ENCODE measurements around the gene TLN1. TPM values are rescaled to one million over a fixed set of nuclear protein-coding genes. Genes with fewer than 3 reads are reported as not detected.
A peak's percentile ranks its signal among the peaks of the same experiment; 100 is the strongest.

The TLN1 gene
- total RNA-seq, 1 donor from 2014 or later = 79.0 TPM

DNA sequence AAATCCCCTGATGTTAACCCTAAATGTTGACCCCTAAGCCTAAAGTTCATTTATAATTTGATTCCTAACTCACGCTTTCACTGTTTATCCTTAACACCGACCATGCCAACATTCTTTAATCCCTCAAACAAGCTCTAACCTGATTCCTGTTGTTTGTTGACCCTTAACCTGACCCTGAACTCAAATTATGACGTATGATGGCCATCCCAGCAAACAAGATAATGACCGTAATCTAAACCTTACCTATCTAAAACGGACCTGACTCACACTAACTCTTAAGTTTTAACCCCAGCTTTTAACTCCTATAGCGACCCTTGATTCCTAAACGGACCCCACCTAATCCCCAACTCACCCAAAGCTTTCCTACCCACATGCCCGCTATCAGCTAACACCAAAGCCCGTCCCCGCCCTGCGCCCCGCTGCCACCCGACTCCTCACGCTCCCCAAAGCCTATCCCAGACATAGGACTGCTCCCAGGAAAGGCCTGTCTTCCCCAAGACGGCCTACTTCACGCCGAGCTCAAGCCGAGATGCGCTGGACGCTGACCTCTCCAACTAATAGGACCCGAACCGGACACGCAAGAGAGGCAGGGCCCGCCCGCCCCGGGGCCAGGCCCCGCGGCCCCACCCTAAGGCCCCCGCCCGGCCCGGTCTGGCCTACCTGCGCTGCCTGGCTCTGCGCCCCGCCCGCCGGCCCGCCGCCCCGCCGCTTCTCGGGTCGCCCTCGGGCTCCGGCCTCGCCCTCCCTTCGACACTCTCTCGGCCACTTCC lies 395 bp downstream of the TLN1 start:
- DNase-seq (ENCODE audit: low read depth) (peak; percentile 29), FAIRE-seq (no peak)
- TF ChIP-seq, protein P1, sequence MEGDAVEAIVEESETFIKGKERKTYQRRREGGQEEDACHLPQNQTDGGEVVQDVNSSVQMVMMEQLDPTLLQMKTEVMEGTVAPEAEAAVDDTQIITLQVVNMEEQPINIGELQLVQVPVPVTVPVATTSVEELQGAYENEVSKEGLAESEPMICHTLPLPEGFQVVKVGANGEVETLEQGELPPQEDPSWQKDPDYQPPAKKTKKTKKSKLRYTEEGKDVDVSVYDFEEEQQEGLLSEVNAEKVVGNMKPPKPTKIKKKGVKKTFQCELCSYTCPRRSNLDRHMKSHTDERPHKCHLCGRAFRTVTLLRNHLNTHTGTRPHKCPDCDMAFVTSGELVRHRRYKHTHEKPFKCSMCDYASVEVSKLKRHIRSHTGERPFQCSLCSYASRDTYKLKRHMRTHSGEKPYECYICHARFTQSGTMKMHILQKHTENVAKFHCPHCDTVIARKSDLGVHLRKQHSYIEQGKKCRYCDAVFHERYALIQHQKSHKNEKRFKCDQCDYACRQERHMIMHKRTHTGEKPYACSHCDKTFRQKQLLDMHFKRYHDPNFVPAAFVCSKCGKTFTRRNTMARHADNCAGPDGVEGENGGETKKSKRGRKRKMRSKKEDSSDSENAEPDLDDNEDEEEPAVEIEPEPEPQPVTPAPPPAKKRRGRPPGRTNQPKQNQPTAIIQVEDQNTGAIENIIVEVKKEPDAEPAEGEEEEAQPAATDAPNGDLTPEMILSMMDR (IDR thresholded peaks at IDR 0.05; ENCODE audit: insufficient read depth, low read length, severe bottlenecking) = no peak
- H3K4me3 ChIP-seq (ENCODE audit: low read depth, low read length) = peak overlapping the region; percentile 58
- peaks cover 9% of the 10 kb centered on the region for H3K36me3 ChIP-seq (ENCODE audit: control insufficient read depth, insufficient read depth, low read length)
- no peaks in the 10 kb centered on the region for H3K27me3 ChIP-seq (ENCODE audit: control insufficient read depth, insufficient read depth, low read length)

DNA sequence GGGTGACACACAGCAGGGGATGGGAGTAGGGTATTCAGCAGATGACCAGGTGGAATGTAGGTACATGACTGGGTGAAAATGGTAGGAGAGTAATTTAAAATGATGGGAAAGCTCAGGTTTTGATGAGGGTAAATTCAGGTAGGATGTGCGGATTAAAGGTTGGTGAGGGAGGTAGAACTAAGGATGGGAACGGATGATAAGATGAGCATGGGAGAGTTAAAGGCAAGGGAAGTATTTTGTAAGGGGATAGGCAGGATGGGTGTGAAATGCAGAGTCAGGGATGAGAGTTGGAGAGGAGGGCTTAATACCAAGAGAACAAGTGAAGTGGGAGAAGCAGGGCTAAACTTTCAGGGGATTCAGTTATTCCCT lies 1.5 kb downstream of the TLN1 start:
- Histone ChIP-seq H3K4me3 (ENCODE audit: low read depth, low read length) (no peak overlapping the region), H3K36me3 (ENCODE audit: control insufficient read depth, insufficient read depth, low read length) (peaks cover 2% of the 10 kb centered on the region), H3K27me3 (ENCODE audit: control insufficient read depth, insufficient read depth, low read length) (no peaks in the 10 kb centered on the region)
- FAIRE-seq (no peak), DNase-seq (ENCODE audit: low read depth) (no peak)
- TF ChIP-seq, protein P1 (IDR thresholded peaks at IDR 0.05; ENCODE audit: insufficient read depth, low read length, severe bottlenecking) = no peak

DNA sequence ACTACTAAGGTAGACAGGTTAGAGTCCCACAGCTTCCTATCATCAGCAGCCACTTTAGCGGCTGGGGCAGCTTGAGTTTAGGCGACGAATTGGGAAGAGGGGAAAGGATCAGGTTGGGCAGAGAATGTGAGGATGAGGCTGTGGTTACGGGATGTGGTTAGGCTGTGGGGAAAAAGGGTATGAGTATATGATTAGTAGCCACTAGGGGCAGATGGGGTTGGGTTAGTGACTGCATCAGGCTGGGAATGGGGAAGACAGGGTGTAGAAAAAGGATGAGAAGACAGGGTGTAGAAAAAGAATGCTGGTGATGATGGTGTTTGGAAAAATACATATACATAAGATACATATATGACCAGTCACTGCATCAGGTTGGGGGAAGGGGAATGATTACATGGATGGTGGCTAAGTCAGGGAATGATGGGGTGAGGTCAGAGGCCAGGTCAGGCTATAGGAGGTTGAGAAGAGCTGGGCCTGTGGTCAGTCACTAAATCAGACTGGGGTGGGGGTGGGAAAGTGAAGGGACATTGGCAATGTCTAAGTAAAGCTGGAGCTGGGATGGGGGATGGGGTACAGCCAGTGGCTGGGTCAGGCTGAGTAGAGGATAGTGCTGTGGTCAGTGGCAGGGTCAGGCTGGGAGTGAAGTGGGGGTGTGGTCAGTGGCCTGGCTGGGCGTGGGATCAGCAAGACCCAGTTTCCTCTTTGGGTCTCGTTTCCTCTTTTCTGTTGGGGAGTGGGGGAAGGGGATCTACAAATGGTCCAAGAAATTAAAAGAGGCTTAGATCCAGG lies 2.1 kb downstream of the TLN1 start:
- Histone ChIP-seq H3K27me3 (ENCODE audit: control insufficient read depth, insufficient read depth, low read length) (no peaks in the 10 kb centered on the region), H3K36me3 (ENCODE audit: control insufficient read depth, insufficient read depth, low read length) (peaks cover 5% of the 10 kb centered on the region), H3K4me3 (ENCODE audit: low read depth, low read length) (no peak overlapping the region)
- DNase-seq (ENCODE audit: low read depth) = peak; percentile 81
- no peak for FAIRE-seq
- TF ChIP-seq, protein P1 (IDR thresholded peaks at IDR 0.05; ENCODE audit: insufficient read depth, low read length, severe bottlenecking) = peak; percentile 68

DNA sequence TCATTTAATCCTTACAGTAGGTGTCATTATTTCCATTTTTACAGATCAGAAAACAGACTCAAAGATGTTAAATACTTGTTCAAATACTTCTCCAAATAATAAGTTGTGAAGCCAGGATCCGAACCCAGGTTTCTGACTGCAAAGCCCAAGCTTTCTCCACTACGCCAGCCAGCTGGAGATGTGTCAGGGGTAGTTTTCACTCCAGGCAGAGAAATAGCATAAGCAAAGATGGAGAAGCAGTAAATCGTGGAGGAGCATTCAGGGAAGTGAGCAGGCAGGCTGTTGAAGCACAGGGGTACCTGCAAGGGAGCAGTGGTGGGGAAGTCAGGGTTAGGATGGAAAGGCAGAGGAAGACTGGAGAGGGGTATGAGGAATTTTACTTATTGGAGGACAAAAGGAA lies 2.9 kb downstream of the TLN1 start:
- no peak for DNase-seq (ENCODE audit: low read depth)
- no peak overlapping the region for H3K4me3 ChIP-seq (ENCODE audit: low read depth, low read length)
- TF ChIP-seq, protein P1 (IDR thresholded peaks at IDR 0.05; ENCODE audit: insufficient read depth, low read length, severe bottlenecking) = no peak
- no peaks in the 10 kb centered on the region for H3K27me3 ChIP-seq (ENCODE audit: control insufficient read depth, insufficient read depth, low read length)
- FAIRE-seq = no peak
- peaks cover 9% of the 10 kb centered on the region for H3K36me3 ChIP-seq (ENCODE audit: control insufficient read depth, insufficient read depth, low read length)

DNA sequence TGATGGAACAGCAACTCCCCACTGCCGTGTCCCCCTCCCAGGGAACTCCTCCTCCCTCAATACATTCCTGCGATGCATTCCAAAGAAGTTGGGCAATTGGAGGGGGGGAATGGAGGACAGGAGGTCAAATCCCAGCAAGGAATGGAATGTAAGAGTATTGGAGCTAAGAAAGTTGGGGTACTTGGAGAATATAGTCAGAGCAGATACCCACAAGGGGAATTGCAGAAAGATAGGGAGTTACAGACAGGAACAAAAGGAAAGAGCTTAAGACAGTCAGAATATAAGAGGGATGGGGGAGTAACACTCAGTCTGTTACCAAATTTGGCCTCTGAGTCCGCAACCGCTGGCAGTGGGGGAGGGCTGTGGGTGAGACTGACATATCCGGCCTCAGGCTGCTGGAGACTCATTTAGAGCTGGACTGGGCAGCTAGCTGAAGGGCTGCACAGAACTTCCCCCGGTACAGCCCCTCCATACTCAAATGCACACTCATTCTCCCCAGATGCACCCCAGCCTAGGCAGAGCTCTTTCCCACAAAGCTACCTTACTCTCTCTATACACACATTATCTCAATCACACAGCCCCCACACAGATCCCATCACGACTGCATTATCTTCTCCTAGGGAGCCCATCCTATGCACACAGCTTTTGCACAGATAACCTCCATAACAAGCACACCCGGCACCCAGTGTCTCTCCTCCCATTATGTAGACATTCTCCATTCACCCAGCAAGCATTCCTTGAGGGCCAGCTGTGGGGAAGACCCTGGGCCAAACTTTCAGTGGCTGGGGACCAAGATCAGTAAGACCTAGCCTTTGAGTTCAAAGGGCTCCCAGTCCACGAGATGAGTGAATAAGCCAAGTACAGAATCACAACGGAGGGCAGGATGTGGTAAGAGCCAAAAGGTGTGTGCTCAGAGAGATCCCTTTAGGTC lies 3.7 kb downstream of the TLN1 start:
- peaks cover 15% of the 10 kb centered on the region for H3K36me3 ChIP-seq (ENCODE audit: control insufficient read depth, insufficient read depth, low read length)
- TF ChIP-seq, protein P1 (IDR thresholded peaks at IDR 0.05; ENCODE audit: insufficient read depth, low read length, severe bottlenecking) = no peak
- H3K4me3 ChIP-seq (ENCODE audit: low read depth, low read length) = no peak overlapping the region
- DNase-seq (ENCODE audit: low read depth) (peak; percentile 70), FAIRE-seq (no peak)
- H3K27me3 ChIP-seq (ENCODE audit: control insufficient read depth, insufficient read depth, low read length) = no peaks in the 10 kb centered on the region
